Activated CD8-positive, alpha-beta memory T cell treated with anti-CD3 and anti-CD28 coated beads for 24 hours (primary cell): ENCODE measurements around the gene CCSAP.
"Not testable (repeated sequence)": the region's sequence is repeated elsewhere in the genome, so short reads cannot be mapped to it uniquely, and the experiment has no call there.

Experiments used
- DNase-seq: peaks from one replicate; pipeline ENCODE4 v3.0.0-alpha.2; 2020

Gene CCSAP, protein sequence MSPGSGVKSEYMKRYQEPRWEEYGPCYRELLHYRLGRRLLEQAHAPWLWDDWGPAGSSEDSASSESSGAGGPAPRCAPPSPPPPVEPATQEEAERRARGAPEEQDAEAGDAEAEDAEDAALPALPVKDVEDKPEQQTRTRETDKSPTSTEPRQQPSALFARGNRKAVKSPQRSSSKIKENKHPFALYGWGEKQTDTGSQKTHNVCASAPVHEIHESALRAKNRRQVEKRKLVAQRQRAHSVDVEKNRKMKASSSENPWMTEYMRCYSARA

DNA sequence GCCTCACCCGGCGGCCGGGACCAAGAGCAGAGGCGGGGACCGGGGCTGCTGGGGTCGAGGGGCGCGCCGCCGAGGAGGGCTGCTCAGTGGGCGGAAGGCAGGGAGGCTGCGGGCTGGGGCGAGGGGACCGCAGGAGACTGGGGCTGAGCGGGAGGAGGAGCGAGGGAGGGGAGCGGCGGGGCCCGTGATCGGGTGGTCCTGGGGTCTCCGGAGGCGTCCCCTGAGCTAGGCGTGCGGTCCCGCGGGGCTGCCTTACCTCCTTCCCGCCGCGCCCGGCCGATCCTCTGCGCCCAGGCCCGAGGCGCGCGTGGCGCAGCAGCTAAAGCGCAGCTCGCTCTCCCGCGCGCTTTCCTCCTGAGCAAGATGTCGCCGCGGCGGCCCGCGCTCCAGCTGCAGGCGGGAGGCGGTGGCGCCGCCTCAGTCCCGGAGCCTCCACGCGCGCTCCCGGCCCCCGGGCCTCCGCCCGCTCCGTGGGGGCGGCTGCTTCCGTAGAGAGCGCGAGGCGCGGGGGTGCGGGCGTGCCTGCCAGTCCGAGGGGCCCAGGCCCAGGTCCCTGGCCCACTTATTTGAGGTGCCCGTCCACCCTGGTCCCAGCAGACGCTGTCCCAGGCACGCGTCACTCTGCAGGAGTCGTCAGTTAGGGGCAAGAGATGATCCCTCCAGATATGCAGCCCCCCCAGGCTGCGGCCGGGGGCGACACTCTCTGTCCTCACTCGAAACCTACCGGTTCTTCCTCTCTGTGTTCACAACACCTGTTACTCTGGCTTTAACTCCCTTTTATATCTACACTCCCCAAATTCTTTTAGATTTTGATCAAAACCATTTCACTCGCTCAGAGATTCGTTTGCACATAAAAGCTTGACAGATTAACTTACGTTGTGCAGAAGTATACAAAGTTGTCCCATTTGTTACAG is at the start of gene CCSAP:
TSS of gene CCSAP (minus strand) at position 392 of the 914 bp plus-strand sequence. CDS start 582 bp downstream, outside the sequence.
- peak; percentile 80 for DNase-seq

DNA sequence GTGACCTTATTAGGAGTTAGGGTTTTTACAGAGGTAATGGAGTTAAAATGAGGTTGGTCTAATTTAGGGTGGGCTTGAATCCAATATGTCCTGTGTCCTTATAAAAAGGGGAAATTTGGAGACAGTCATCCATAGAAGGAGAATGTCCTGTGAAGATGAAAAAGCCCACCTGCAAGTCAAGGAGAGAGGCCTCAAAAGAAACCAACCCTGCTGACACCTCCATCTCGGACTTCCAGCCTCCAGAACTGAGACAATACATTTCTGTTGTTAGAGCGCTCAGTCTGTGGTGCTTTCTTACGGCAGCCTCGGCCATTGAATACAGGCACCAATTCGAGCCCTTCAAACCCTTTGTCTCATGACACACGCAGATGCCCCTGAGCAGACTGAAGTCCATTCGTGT is 47.3 kb upstream of the CCSAP start:
- no peak for DNase-seq

GRCh38 chr1:229388897-229389580 is 46.2 kb upstream of the CCSAP start:
- no peak for DNase-seq

- no peak for DNase-seq
Measured at GRCh38 chr1:229385853-229386456, 43.1 kb upstream of the CCSAP start.

- DNase-seq = no peak
Measured at GRCh38 chr1:229384822-229385221, 42.0 kb upstream of the CCSAP start.

DNA sequence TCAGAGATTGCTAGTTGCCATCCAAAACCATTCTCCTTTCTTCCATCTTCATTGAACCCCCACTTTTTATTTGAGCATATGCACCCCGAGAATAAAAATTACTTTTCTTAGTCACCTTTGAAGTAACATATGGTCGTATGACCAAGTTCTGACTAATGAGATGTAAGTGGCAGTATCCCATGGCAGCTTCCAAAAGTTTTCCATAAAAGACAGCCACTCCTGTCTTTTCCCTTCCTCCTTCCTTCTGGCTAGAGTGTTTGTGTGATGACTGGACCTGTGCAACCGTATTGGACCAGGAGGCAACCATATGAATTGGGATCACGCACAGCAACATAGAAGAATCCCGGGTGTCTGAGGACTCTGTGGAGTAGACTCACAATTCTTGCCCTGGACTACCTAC is 41.1 kb upstream of the CCSAP start:
- no peak for DNase-seq

DNA sequence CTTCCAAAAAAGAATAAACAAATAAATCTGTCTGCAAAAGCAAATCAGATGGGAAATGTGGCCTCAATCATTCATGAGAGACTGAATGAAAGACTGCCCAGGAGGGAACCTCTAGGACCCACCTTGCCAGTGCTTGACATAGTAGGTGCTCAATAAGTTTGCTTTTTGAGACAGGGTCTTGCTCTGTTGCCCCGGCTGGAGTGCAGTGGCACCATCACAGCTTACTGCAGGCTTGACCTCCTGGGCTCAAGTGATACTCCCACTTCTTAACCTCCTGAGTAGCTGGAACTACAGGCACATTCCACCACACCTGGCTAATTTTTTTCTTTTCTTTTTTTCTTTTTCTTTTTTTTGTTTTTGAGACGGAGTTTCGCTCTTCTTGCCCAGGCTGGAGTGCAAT is 40.3 kb upstream of the CCSAP start:
- no peak for DNase-seq

DNA sequence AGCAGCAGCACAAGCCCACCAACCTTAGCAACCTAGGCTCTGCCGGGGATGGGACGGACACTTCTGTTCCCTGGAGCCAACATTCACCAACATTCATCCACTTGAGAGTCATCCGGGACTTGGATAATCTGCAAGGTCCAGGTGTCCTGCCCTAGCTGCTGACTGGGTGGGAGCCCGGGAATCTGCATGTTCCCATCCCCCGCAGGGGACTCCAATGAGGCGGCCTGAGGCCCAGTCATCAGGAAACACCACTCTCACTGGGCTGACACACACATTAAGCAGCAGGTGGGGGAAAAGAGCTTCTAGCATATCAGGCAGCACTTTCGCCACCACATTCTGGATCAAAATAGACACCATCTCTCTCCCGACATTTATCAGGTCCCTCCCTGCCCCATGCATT is 38.4 kb upstream of the CCSAP start:
- peak; percentile 33 for DNase-seq

GRCh38 chr1:229380536-229381160 is 37.8 kb upstream of the CCSAP start:
- DNase-seq = peak; percentile 30

GRCh38 chr1:229379846-229380245 is 37.0 kb upstream of the CCSAP start:
- no peak for DNase-seq

DNA sequence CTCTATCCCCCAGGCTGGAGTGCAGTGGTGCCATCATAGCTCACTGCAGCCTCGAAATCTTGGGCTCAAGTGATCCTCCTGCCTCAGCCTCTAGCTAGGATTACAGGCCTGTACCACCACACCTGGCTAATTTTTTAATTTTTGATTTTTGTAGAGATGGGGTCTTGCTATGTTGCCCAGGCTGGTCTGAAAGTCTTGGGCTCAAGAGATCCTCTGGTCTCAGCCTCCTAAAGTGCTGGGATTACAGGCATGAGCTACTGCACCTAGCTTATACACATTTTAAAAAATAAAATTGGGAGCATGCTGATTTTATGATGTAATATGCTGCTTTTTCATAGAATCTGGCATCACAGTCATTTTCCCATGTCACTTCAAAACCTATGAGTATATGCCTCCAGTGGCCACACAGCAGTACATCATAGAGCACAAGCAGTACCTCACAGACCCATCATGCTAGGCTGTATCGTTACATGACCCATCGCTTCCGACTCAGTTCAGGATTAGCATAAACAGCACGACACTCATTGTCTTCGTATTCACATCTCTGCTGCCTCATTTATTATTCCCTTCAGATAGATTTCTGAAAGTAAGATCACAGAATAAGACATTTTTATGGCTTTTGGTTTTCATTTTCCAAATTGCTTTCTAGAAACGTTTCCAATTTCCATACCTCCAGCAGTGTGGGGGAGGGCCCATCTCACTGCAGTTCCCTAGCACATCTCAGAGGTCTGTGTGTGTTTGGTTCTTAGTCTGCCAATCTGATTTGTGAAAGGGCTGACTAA is 35.9 kb upstream of the CCSAP start:
- no peak for DNase-seq

GRCh38 chr1:229378035-229378434 is 35.2 kb upstream of the CCSAP start:
- DNase-seq = not testable (repeated sequence)

DNA sequence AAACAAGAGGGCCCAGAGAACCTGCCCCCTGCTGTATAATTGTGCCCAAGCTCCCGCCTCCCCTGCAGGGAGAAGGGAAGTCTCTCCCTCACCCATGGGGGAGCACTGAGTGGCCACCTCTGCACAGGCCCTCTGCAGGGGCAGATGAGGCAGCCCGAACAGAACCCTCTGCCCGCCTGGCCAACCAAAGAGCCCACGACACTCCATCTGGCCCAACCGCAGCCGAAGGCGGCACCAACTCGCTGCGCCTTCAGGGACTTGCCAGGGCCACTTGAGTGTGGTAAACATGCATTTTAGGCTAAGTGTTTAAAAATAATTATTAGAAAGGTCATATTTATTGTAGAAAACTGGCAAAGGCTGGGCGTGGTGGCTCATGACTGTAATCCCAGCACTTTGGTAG is 34.6 kb upstream of the CCSAP start:
- no peak for DNase-seq

DNA sequence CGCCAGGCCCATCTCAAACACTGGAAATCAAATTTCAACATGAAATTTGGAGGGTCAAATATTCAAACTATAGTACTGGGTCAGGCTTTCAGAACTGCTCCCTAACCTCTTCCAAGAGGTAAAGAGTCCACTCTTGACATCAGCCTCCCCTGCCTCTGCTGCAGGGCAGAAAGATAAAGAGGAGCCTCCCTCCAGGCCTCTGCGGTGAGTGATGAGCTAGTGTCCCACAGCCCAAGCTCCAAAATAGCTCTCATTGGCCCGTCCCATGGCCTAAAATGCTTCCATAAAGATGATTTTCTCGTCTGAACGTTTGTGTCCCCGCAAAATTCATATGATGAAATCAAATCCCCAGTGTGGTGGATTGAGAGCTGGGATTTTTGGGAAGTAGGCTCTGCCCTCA is 33.7 kb upstream of the CCSAP start:
- no peak for DNase-seq

DNA sequence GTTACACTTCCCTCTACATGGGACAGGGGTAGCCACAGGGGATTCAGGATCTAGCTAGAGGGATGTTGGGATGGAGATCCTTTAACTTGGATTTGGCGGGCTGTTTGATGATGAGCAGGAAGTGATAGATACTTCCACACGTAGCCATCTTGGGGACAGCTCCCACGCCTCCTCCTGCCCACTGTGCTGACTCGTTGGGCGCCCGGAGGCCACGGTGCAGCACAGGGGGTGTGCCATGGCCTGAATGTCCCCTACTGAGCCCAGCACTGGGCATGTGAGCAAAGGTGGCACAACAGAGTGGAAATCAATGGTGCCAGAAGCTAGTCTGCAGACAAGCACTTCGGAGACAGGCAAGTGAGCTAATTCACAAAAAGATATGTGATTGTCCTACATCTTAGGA is 31.6 kb upstream of the CCSAP start:
- DNase-seq = no peak

DNA sequence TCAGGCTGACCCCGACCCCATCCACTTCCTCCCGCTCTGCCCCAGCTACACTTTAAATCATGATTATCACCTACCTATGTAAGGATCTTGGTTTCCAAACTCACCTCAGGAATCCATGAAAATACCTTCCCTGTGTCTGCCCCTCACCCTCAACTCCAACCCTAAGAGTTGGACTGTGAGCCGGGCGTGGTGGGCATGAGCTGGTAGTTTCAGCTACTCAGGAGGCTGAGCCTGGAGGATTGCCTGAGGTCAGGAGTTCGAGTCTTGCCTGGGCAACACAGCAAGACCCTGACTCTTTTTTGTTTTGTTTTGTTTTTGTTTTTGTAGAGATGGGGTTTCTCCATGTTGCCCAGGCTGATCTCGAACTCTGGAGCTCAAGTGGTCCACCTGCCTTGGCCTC is 30.5 kb upstream of the CCSAP start:
- DNase-seq = no peak

- no peak for DNase-seq
Measured at GRCh38 chr1:229372251-229372650, 29.4 kb upstream of the CCSAP start.

DNA sequence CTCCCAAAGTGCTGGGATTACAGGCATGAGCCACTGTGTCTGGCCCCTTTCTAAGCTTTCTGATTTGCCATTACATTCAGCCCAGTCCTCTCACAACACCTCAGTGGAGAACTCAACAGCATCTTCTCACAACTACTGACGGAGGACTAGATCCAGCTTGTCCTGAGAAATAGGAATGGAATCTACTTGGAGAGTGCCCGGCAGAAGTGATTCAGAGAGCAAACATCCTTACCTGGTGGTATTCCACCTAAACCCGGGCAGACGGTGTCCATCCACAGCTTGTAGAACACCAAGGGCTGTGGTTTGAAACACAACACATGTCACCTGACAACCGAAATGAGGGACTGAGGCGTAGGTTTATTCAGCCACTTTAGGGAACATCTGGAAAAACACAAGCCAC is 28.8 kb upstream of the CCSAP start:
- no peak for DNase-seq

GRCh38 chr1:229370601-229371021 is 27.8 kb upstream of the CCSAP start:
- no peak for DNase-seq

DNA sequence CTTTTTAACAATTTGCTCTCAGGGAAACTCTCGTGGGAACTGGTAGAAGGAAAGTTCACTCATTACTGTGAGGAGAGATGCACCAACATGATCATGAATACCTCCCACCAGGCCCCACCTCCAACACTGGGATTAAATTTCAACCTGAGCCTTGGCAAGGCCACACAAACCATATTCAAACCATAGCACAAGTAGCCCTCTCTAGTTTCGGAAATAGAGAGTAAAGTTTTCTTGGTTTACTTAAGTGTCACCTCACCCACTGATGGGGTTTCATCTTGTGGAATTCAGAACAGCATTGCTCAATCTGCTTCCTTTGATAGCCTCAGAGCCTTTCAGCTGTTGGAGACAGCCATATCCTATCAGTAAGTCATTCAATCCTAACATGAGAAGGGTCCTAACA is 25.5 kb upstream of the CCSAP start:
- no peak for DNase-seq

DNA sequence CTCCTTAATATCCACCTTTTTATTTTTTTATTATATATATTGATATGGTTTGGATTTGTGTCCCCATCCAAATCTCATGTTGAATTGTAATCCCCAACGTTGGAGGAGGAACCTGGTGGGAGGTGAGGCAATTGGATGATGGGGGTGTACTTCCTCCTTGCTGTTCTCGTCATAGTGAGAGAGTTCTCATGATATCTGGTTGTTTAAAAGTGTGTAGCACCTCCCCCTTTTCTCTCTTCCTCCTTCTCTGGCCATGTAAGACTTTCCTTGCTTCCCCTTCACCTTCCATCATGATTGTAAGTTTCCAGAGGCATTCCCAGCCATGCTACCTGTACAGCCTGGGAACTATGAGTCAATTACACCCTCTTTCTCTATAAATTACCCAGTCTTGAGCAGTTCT is 22.7 kb upstream of the CCSAP start:
- no peak for DNase-seq
